NT2/D1 (cell line): ENCODE results near the gene IQGAP3.

Experiments used
- DNase-seq: peaks from one replicate; pipeline ENCODE4 v3.0.0-alpha.2; 2011; ENCODE audit warnings: low read depth, low spot score
- H3K27me3 ChIP-seq: 2 replicates; pipeline ENCODE4 v1.6.0; 2011; ENCODE audit warnings: mild to moderate bottlenecking; ENCODE audit not compliant: insufficient read length, insufficient read depth
- H3K36me3 ChIP-seq: 2 replicates; pipeline ENCODE4 v1.6.1; 2011; ENCODE audit warnings: mild to moderate bottlenecking, low read length, mixed read lengths; ENCODE audit not compliant: insufficient read depth, insufficient read length
- H3K4me1 ChIP-seq: 2 replicates; pipeline ENCODE4 v1.5.1; 2011; ENCODE audit not compliant: insufficient read depth, insufficient read length
- H3K4me3 ChIP-seq: 2 replicates; pipeline ENCODE4 v1.5.1; 2011; ENCODE audit warnings: low read depth; ENCODE audit not compliant: insufficient read length
- H3K9ac ChIP-seq: 2 replicates; pipeline ENCODE4 v1.6.0; 2011; ENCODE audit warnings: low read depth; ENCODE audit not compliant: insufficient read length
- H3K9me3 ChIP-seq: 2 replicates; pipeline ENCODE4 v1.5.1; 2011; ENCODE audit warnings: mild to moderate bottlenecking, low read length; ENCODE audit not compliant: insufficient read depth
- SUZ12 ChIP-seq: IDR thresholded peaks from 2 replicates; pipeline ENCODE4 v1.6.1; 2011; ENCODE audit not compliant: insufficient read length, insufficient read depth; ENCODE audit errors: extremely low read depth
- YY1 ChIP-seq: IDR thresholded peaks from 2 replicates; pipeline ENCODE4 v1.6.1; 2011; ENCODE audit not compliant: insufficient read length, insufficient read depth
- ZNF274 ChIP-seq: IDR thresholded peaks from 2 replicates; pipeline ENCODE4 v1.6.1; 2011; ENCODE audit warnings: mild to moderate bottlenecking, low read depth, low read length

Gene IQGAP3

DNA sequence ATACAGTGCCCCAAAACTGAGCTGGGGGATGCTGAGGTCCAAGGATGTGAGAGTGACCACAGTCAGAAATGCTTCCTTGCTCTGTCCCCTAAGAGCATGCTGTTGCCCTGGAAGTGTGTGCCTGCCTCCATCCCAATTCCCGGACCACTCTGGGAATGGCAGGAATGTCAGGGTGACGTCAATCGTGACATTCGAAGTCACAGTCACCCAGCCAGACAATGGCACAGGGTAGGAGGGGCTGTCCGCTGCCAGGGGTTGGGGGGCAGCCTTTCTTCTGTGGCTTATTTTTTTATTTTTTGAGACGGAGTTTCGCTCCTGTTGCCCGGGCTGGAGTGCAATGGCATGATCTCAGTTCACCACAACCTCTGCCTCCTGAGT lies 94.1 kb downstream of the IQGAP3 start:
- H3K4me1 ChIP-seq = peaks cover 42% of the 10 kb centered on the region
- H3K27me3 ChIP-seq = no peaks in the 10 kb centered on the region
- no peak overlapping the region for H3K4me3 ChIP-seq
- no peak overlapping the region for H3K9ac ChIP-seq
- no peak for DNase-seq
- H3K9me3 ChIP-seq = no peaks in the 10 kb centered on the region
- peaks cover 88% of the 10 kb centered on the region for H3K36me3 ChIP-seq
- TF ChIP-seq ZNF274 (no peak), SUZ12 (no peak), YY1 (no peak)

DNA sequence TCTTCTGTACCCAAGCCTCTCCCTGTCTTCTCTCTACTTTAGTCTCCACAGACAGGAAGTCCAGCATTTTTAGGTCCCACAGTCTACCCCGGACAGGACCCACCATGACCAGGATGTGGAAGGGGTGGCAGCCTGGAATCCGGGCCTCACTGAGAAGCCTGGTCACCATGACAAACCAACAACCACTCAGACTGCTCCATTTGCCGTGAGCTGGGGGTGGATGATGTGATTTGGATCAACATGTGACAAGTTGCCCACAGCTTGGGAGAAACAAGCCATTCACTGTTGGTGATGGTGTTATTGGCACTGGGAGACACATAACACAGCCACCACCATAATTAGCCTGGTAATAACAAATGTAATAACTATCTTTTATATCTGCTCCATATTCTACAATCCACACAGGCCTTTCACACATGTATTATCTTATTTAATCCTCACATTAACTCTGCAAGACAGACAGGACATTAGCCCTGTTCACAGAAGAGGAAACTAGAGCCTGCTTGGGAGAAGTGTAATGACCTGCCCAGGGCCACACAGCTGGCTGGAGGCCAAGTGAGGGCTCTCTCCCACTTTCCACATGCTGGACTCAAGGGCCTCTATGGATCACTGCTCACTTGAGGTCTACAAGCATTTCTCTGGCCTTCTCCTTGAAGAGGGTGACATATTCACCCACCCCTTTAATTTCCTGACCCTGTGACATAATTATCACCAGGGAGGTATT lies 94.7 kb downstream of the IQGAP3 start:
- no peaks in the 10 kb centered on the region for H3K27me3 ChIP-seq
- no peak overlapping the region for H3K9ac ChIP-seq
- no peak for DNase-seq
- TF ChIP-seq ZNF274 (no peak), SUZ12 (no peak), YY1 (no peak)
- H3K9me3 ChIP-seq = no peaks in the 10 kb centered on the region
- peaks cover 42% of the 10 kb centered on the region for H3K4me1 ChIP-seq
- H3K36me3 ChIP-seq = peaks cover 84% of the 10 kb centered on the region
- no peak overlapping the region for H3K4me3 ChIP-seq

DNA sequence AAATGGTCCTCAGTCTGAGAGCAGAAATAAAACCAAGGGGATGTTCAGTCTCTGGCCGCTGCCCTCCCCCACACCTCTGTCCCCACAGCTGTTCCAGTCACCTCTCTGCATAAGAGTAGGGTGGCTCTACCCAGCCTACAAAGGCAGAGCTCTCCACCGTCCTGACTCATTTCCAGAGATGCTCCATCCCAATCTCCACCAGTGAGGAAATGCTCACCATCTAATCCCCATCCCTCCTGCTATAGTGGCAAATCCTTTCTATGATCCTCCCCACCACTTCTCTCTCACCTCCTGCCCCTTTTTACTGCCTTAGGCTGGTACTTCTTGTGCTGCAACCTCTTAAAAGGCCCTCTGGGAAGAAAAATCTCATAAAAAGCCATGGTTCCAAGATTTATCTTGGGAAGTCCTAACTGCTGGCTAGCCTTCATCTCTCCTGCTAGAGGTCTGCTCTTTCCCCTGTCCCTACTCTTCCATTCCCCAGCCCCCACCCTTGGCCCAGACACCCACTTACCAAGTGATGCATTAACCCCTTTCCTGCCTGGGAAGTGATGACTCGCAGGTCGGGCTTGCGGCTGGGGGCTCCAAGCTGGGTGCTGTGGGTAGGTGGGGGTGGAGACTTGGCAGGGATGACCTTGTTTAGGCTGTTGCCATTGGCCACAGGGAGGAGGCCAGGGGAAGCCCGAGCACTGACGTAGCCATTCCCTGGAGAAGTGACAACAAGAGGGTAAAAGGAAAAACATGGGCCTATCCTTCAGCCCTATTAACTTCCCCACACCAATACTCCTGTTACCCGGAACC lies 95.7 kb downstream of the IQGAP3 start:
- H3K36me3 ChIP-seq = peaks cover 82% of the 10 kb centered on the region
- no peaks in the 10 kb centered on the region for H3K9me3 ChIP-seq
- no peak for TF ChIP-seq YY1
- H3K9ac ChIP-seq = peak overlapping the region; percentile 46
- H3K4me3 ChIP-seq = no peak overlapping the region
- peaks cover 42% of the 10 kb centered on the region for H3K4me1 ChIP-seq
- no peaks in the 10 kb centered on the region for H3K27me3 ChIP-seq
- no peak for DNase-seq

DNA sequence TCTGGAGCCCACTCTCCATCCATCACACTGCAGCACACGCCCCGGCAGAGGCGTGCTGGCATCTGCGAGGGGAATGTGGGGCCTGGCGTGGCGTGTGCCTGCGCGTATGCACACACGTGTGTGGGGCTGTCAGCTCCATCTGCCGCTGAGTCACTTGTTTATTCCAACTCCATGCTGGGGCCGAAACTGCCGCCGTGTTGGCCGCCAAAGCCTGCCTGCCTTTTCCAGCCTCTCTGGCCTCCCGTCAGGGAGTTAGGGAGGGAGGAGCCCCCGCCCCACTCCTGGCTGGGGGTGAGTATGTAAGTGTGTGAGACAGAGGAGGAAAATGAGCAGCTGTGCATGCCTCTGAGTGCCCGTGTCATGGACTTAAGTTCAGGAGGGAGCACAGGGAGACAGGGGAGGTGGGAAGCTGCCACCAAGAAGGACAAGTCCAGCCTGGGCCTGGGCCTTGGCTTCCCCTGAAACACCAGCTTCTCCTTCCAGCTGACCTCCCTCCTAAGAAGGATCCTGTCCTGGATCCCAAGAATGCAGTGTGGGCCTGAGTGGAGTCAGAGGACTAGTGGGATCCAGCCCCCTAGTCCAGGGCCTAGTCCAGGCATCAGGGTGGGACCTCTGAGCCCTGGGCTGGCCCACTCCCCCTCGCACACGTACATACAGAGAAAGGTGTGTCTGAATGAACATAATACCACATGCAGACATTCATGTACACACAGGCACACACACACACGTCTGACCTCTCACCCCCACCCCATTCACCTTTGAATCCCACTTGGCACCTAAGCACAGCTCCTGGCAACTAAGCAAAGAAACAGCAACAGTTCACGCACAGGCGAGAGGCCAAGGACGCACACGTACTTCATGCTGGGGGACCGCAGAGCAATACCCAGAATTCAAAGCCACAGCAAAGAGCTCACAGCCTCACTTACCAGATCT lies 96.5 kb downstream of the IQGAP3 start:
- Histone ChIP-seq H3K27me3 (no peaks in the 10 kb centered on the region), H3K36me3 (peaks cover 81% of the 10 kb centered on the region), H3K4me1 (peaks cover 39% of the 10 kb centered on the region), H3K9me3 (no peaks in the 10 kb centered on the region), H3K4me3 (no peak overlapping the region), H3K9ac (peak overlapping the region; percentile 46)
- DNase-seq = no peak
- TF ChIP-seq YY1 (no peak), SUZ12 (no peak), ZNF274 (no peak)
